ENCODE measurements around the gene CAPZA1.
"Not testable (repeated sequence)": the region's sequence is repeated elsewhere in the genome, so short reads cannot be mapped to it uniquely, and the experiment has no call there.

Gene CAPZA1

DNA sequence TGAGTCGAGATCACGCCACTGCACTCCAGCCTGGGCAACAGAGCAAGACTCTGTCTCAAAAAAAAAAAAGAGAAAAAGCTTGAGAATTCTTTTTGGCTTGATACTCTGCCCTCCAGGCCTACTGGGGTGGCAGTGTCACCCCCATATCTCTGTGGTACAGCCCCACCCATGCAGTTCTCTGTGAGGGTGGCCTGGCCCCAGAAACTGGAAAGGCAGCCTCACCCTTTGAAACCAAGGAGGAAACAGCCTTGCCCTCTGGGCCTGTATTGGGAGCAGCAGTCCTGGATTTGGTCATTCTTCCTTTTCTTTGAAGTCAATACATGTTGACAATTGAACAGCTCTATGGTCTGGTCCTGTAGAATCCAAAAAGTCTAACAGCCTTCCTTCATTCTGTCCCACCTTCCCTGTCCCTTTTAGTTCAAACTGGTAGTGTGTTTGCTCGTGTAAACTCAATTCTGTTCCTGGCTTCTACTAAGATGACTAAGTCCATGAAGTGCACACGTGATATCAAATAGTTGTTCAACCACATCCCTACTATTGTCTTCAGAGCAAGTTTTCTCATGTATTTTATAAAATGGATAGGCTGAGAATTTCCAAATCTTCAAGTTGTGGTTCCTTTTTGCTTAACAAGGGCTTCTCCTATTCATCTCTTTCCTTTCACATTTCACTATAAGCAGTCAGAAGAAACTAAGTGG is 13.9 kb upstream of the CAPZA1 start:
- Histone ChIP-seq H3K4me1 (ENCODE audit: control insufficient read depth, low read depth, low read length) (no peaks in the 10 kb centered on the region), H3K27me3 (ENCODE audit: control insufficient read depth, insufficient read depth, low read length) (no peaks in the 10 kb centered on the region), H3K36me3 (ENCODE audit: control insufficient read depth, low read depth, low read length) (peaks cover 46% of the 10 kb centered on the region), H3K4me3 (ENCODE audit: low read length) (no peak overlapping the region), H3K9me3 (ENCODE audit: control insufficient read depth, low read depth, low read length) (no peaks in the 10 kb centered on the region), H3K9ac (ENCODE audit: low read length) (no peak overlapping the region), H3K27ac (ENCODE audit: low read length) (no peak overlapping the region)

DNA sequence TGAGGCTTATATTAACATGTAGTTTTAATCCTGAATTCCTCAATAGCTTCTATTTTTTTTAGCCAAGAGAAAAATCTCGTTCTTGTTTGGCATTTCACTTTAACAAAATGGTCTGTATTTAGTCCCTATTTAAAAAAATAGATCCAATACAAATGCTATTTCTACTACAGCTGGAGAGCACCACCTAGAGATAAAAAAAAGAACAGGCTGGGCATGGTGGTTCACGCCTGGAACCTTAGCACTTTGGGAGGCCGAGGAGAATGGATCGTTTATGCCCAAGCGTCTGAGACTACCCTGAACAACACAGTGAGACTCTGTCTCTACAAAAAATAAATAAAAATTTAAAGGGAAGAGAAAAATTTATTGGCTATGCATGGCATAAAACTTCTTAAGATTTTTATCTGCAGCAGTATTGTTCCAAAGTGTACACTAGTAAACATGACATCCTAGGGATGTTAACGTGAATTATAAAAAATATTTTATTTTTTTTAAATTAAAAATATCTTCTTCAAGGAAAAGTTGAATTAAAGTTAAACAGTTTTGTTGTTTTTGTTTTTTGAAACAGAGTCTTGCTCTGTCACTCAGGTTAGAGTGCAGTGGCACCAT is 5.1 kb upstream of the CAPZA1 start:
- H3K27ac ChIP-seq (ENCODE audit: low read length) = no peak overlapping the region
- H3K27me3 ChIP-seq (ENCODE audit: control insufficient read depth, insufficient read depth, low read length) = no peaks in the 10 kb centered on the region
- no peaks in the 10 kb centered on the region for H3K9me3 ChIP-seq (ENCODE audit: control insufficient read depth, low read depth, low read length)
- H3K4me3 ChIP-seq (ENCODE audit: low read length) = no peak overlapping the region
- H3K9ac ChIP-seq (ENCODE audit: low read length) = no peak overlapping the region
- peaks cover 38% of the 10 kb centered on the region for H3K36me3 ChIP-seq (ENCODE audit: control insufficient read depth, low read depth, low read length)
- H3K4me1 ChIP-seq (ENCODE audit: control insufficient read depth, low read depth, low read length) = peaks cover 5% of the 10 kb centered on the region

DNA sequence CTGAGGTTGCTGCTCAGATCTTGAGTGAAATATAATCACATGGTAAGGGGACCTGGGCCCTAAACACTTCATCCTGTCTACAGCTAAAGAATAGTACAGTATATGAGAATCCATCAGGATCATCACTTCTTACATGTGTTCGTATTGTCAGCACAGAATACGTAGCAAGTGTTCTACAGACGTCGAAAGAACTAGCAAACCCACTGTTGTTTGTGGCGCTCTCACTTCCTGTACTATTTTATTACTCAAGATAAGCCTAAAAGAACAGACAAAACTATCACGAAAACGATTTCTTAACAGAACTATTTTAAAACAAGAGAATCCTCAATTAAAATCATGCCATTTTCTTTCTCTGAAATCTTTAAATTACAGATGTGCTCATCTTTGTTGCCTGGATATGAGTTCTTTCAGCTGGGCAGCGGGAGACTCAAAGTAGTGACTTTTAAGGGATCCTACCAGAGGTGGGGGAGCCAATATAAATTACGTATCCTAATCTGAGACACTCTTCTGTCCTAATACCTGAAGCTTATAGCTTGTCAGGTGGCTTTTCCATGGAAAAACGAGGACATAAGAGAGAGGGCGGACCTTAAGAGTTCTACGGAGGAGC is 1.4 kb upstream of the CAPZA1 start:
- peaks cover 13% of the 10 kb centered on the region for H3K4me1 ChIP-seq (ENCODE audit: control insufficient read depth, low read depth, low read length)
- H3K36me3 ChIP-seq (ENCODE audit: control insufficient read depth, low read depth, low read length) = peaks cover 10% of the 10 kb centered on the region
- H3K27ac ChIP-seq (ENCODE audit: low read length) = peak overlapping the region; percentile 92
- peak overlapping the region; percentile 97 for H3K9ac ChIP-seq (ENCODE audit: low read length)
- H3K9me3 ChIP-seq (ENCODE audit: control insufficient read depth, low read depth, low read length) = no peaks in the 10 kb centered on the region
- H3K27me3 ChIP-seq (ENCODE audit: control insufficient read depth, insufficient read depth, low read length) = no peaks in the 10 kb centered on the region
- H3K4me3 ChIP-seq (ENCODE audit: low read length) = peak overlapping the region; percentile 95

DNA sequence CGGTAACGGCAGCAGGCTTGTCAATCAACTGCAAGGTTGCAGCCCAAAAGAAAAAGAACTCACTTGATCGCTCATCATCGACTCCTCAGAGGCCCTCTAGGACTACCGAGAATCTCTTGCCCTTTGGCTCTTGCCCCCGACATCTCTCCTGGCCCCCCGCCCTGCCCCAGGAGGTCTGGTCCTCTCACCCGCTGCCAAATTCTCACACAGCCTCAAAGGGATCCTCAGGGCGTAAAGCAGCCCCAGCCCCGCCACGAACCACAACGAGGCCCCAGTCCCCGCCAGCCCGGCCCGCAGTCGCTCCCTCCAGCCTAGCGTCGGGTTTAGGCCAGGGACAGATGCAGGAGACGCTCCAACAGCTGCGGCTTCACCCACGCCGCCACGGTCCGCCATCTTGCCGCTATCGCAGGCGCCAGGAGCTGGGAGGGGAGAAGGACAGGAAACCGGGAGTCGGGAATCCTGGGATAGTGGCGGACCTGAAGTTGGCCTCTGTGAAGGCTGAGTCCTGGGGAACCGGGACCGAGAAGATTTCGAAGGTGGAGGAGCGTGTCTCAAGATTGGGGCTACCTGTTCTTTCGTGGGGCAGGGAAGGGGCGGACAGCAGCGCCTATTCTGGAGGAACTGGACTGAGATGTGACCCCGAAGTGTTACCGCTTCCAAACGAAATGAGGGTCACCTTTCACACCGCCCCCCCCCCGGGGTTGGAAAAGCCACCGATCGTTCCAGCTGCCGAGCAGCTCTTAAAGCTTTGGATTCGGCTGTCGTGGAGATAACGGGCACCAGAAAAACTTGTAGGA is 713 bp upstream of the CAPZA1 start, which contains the start of gene ST7L:
Gene ST7L, minus strand, starts transcription at position 421 of the 797 bp plus-strand sequence. Its CDS starts 28 bp downstream, at position 393.
- H3K27ac ChIP-seq (ENCODE audit: low read length) = peak within 1 kb of the TSS; percentile 92
- no peaks in the 10 kb centered on the region for H3K9me3 ChIP-seq (ENCODE audit: control insufficient read depth, low read depth, low read length)

DNA sequence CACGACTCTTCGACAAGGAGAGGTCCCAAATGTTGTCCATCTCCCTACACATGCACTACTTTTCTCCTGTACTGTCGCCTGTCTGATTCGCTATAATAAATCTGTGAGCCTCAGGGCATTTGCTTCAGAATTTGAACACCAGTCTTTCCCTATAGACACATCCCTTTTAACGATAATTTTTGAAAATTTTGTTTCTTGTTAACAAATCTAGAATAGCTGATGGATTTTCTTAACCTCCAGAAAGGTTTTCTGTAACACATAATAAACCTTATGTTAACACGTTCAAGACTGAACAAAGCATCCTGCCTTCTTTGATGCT is 704 bp downstream of the CAPZA1 start:
- Histone ChIP-seq H3K27ac (ENCODE audit: low read length) (peak overlapping the region; percentile 79), H3K27me3 (ENCODE audit: control insufficient read depth, insufficient read depth, low read length) (no peaks in the 10 kb centered on the region), H3K4me3 (ENCODE audit: low read length) (peak overlapping the region; percentile 95), H3K4me1 (ENCODE audit: control insufficient read depth, low read depth, low read length) (peaks cover 13% of the 10 kb centered on the region), H3K9ac (ENCODE audit: low read length) (peak overlapping the region; percentile 97), H3K36me3 (ENCODE audit: control insufficient read depth, low read depth, low read length) (peaks cover 6% of the 10 kb centered on the region), H3K9me3 (ENCODE audit: control insufficient read depth, low read depth, low read length) (no peaks in the 10 kb centered on the region)

More for the DNA sequence above, 713 bp upstream of the CAPZA1 start, which contains the start of gene ST7L:
- Histone ChIP-seq H3K4me3 (ENCODE audit: low read length) (peak within 1 kb of the TSS; percentile 95), H3K4me1 (ENCODE audit: control insufficient read depth, low read depth, low read length) (peaks cover 13% of the 10 kb centered on the region), H3K9ac (ENCODE audit: low read length) (peak within 1 kb of the TSS; percentile 97), H3K36me3 (ENCODE audit: control insufficient read depth, low read depth, low read length) (peaks cover 3% of the 10 kb centered on the region), H3K27me3 (ENCODE audit: control insufficient read depth, insufficient read depth, low read length) (no peaks in the 10 kb centered on the region)

DNA sequence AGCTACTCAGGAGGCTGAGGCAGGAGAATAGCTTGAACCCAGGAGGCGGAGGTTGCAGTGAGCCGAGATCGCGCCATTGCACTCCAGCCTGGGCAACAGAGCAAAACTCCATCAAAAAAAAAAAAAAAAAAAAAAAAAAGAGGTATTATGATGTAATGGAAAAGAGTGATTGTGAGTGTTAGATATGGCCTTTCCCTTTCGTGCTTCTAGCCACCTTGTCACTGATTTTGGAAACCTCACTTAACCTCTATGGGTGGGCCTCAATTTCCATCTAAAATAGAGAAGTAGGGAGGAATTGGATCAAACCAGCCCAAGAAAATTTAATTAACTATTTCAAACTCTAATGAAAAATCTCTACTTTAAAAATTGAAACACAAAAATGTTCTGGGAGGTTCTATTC is 4.9 kb downstream of the CAPZA1 start:
- not testable (repeated sequence) for H3K4me3 ChIP-seq (ENCODE audit: low read length); H3K4me1 ChIP-seq (ENCODE audit: control insufficient read depth, low read depth, low read length); H3K27ac ChIP-seq (ENCODE audit: low read length); H3K9me3 ChIP-seq (ENCODE audit: control insufficient read depth, low read depth, low read length); H3K27me3 ChIP-seq (ENCODE audit: control insufficient read depth, insufficient read depth, low read length); H3K9ac ChIP-seq (ENCODE audit: low read length)
- peaks cover 10% of the 10 kb centered on the region for H3K36me3 ChIP-seq (ENCODE audit: control insufficient read depth, low read depth, low read length)

DNA sequence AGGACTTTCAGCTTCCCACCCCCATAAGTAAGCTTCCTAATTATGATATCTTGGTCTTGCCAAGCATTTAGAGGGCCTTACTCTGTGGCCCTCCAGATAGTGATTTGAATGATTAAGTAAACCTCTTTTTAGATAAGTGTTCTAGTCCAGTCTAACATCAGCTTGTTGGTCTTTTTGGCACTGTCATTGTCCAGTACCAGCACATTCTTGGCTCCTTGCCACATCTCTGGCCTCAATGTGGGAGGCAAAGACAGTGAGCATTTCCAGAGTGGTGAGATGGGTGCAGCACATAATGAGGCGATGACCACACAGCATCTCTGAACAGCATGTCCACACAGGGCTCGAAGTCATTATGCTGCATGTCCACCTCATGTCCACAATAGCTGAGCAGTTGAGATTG is 6.1 kb downstream of the CAPZA1 start:
- H3K9me3 ChIP-seq (ENCODE audit: control insufficient read depth, low read depth, low read length) = no peaks in the 10 kb centered on the region
- H3K27ac ChIP-seq (ENCODE audit: low read length) = no peak overlapping the region
- H3K9ac ChIP-seq (ENCODE audit: low read length) = no peak overlapping the region
- peaks cover 10% of the 10 kb centered on the region for H3K36me3 ChIP-seq (ENCODE audit: control insufficient read depth, low read depth, low read length)
- peaks cover 3% of the 10 kb centered on the region for H3K4me1 ChIP-seq (ENCODE audit: control insufficient read depth, low read depth, low read length)
- H3K27me3 ChIP-seq (ENCODE audit: control insufficient read depth, insufficient read depth, low read length) = no peaks in the 10 kb centered on the region
- H3K4me3 ChIP-seq (ENCODE audit: low read length) = no peak overlapping the region

DNA sequence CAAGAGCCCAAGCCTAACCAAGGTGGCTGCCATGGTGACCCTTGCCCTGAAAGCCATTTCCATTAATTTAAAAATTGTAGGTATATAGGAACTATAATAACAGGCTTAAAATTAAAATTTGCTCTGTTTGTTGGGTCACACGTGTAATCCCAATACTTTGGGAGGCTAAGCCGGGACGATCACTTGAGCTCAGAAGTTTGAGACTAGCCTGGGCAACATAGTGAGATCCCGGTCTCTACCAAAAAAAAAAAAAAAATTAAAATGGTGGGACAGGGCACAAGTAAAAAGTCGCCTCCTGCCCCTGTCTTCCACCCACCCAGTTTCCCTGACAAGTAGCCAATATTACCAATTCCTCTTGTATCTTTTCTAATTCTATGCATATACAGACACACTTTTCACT is 6.6 kb downstream of the CAPZA1 start:
- Histone ChIP-seq H3K36me3 (ENCODE audit: control insufficient read depth, low read depth, low read length) (peaks cover 10% of the 10 kb centered on the region), H3K9ac (ENCODE audit: low read length) (no peak overlapping the region), H3K27me3 (ENCODE audit: control insufficient read depth, insufficient read depth, low read length) (no peaks in the 10 kb centered on the region), H3K4me3 (ENCODE audit: low read length) (no peak overlapping the region), H3K9me3 (ENCODE audit: control insufficient read depth, low read depth, low read length) (no peaks in the 10 kb centered on the region), H3K27ac (ENCODE audit: low read length) (no peak overlapping the region), H3K4me1 (ENCODE audit: control insufficient read depth, low read depth, low read length) (no peaks in the 10 kb centered on the region)

DNA sequence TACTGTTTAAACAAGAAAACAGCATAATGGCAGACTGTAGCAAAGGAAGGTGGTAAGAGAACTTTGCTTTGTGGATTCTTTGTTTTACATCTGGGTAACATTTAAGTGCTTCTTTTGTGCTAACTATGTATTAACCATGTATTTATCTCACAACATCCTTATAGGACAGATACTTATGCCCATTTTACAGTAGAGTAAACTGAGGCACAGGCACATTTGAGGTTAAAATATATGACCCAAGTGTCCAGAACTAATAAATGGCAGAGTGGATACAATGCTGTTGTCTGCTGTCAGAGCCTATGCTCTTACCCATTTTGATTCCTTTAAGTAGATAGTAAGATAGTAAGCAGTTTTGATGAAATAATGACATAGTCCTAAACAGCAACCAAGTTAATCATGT is 7.3 kb downstream of the CAPZA1 start:
- H3K9me3 ChIP-seq (ENCODE audit: control insufficient read depth, low read depth, low read length) = no peaks in the 10 kb centered on the region
- no peak overlapping the region for H3K27ac ChIP-seq (ENCODE audit: low read length)
- H3K4me1 ChIP-seq (ENCODE audit: control insufficient read depth, low read depth, low read length) = no peaks in the 10 kb centered on the region
- no peak overlapping the region for H3K9ac ChIP-seq (ENCODE audit: low read length)
- H3K36me3 ChIP-seq (ENCODE audit: control insufficient read depth, low read depth, low read length) = peaks cover 10% of the 10 kb centered on the region
- H3K27me3 ChIP-seq (ENCODE audit: control insufficient read depth, insufficient read depth, low read length) = no peaks in the 10 kb centered on the region
- H3K4me3 ChIP-seq (ENCODE audit: low read length) = no peak overlapping the region

DNA sequence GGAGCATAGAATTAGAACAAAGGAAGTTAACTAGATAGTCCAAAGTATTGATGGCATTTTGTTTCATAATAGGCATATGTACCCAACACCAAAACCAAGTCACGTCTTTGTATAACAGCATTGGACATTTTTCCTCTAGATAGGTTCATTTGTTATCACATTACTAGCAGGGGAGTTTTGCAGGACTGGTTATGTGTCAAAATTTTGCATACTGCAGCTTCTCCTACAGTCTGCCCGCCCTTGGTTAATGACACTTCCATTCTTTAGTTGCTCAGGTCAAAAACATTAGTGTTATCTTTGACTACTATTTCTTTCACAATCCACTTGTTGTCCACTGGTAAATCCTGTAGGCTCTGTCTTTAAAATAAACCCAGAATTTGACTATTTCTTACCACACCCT is 8.9 kb downstream of the CAPZA1 start:
- H3K9ac ChIP-seq (ENCODE audit: low read length) = no peak overlapping the region
- H3K27me3 ChIP-seq (ENCODE audit: control insufficient read depth, insufficient read depth, low read length) = no peaks in the 10 kb centered on the region
- H3K36me3 ChIP-seq (ENCODE audit: control insufficient read depth, low read depth, low read length) = peaks cover 10% of the 10 kb centered on the region
- no peak overlapping the region for H3K27ac ChIP-seq (ENCODE audit: low read length)
- no peak overlapping the region for H3K4me3 ChIP-seq (ENCODE audit: low read length)
- no peaks in the 10 kb centered on the region for H3K9me3 ChIP-seq (ENCODE audit: control insufficient read depth, low read depth, low read length)
- H3K4me1 ChIP-seq (ENCODE audit: control insufficient read depth, low read depth, low read length) = no peaks in the 10 kb centered on the region

DNA sequence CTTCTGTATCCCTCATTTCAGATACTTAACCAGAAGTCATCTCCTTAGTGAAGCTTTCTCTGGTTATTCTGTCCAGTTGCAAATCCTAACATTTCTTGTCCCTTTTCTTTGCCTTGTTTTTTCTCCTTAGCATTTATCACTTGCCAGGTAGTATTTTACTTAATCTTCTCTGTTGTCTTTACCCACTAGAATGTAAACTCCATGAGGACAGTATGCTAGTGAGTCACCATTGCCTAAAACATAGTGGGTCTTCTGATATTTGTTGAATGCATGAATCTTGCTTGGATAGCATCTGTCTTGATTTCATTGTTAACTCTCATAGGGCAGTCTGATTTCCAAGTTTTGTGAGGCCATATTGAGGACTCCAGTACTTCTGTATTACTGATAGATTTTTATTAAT is 9.6 kb downstream of the CAPZA1 start:
- H3K27ac ChIP-seq (ENCODE audit: low read length) = no peak overlapping the region
- H3K4me3 ChIP-seq (ENCODE audit: low read length) = no peak overlapping the region
- no peak overlapping the region for H3K9ac ChIP-seq (ENCODE audit: low read length)
- no peaks in the 10 kb centered on the region for H3K4me1 ChIP-seq (ENCODE audit: control insufficient read depth, low read depth, low read length)
- no peaks in the 10 kb centered on the region for H3K9me3 ChIP-seq (ENCODE audit: control insufficient read depth, low read depth, low read length)
- H3K27me3 ChIP-seq (ENCODE audit: control insufficient read depth, insufficient read depth, low read length) = no peaks in the 10 kb centered on the region
- H3K36me3 ChIP-seq (ENCODE audit: control insufficient read depth, low read depth, low read length) = peaks cover 10% of the 10 kb centered on the region

Measured in iPS-18a (cell line).